Fibroblast of villous mesenchyme (primary cell): Measurements from ENCODE around the gene NOVA2. TPM values are rescaled to one million over a fixed set of nuclear protein-coding genes. Genes with fewer than 3 reads are reported as not detected.

Experiments used
- DNase-seq: peaks from one replicate; pipeline ENCODE4 v3.0.0-alpha.2; 2010; ENCODE audit warnings: low read depth
- H3K4me3 ChIP-seq: 2 replicates; pipeline ENCODE4 v1.5.1; 2011; ENCODE audit warnings: low read depth, mild to moderate bottlenecking, low read length
- total RNA-seq: library from RNA; depleted of rRNA; stranded (reverse); fragments of >200 nt; gene quantifications from 2 replicates; pipeline ENCODE4 v1.2.3, GENCODE V29; 2012
- TF ChIP-seq, protein P1 (sequence below): IDR thresholded peaks from 2 replicates; pipeline ENCODE4 v1.5.1; 2012; ENCODE audit warnings: low read depth, mild to moderate bottlenecking, low read length; ENCODE audit not compliant: insufficient read depth

Gene NOVA2
- total RNA-seq, 1 donor = not detected

DNA sequence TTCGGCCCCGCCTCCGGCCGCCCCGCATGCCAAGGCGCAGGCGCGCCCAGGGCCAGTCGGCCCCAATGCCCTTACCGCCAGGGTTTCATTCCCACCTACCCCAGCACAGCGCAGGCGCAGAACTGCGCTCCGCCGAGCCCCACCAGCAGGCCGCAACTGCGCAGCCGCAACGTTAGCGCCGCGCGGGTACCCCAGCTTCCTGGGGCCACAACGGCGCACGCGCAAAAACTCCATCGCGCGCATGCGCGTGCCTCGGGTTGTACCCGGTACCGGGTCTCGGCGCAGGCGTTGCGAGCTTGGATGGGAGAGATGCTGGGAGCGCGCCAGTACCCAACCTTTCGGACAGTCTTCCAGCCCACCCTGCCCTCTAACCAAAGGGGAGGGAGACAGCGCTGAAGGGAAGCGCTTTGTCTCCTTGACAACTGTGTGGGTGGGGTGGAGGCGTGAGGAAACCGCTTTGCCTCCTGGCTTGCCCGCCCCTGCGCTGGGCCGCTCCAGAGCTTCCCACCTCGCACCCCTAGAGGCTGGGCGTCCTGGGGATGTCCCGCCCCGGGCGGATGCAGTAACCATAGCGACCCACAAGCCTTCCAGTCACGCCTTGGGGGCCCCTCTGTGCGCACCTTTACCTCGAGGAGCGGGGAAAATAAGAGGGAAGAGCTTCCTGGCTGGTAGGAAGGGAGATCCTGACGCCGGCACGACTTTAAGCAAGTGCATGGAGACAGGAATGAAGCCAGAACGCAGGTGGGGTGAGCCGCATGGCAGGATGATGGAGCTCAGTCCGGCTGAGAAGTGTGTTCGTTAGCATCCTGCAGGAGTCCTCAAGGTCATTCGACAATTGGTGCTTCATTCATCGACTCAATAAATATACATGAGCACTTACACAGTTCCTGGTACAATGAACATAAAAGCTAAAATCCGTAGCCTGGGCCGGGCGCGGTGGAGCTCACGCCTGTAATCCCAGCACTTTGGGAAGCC lies 70.7 kb downstream of the NOVA2 start:
- peak overlapping the region; percentile 93 for H3K4me3 ChIP-seq
- TF ChIP-seq, protein P1, sequence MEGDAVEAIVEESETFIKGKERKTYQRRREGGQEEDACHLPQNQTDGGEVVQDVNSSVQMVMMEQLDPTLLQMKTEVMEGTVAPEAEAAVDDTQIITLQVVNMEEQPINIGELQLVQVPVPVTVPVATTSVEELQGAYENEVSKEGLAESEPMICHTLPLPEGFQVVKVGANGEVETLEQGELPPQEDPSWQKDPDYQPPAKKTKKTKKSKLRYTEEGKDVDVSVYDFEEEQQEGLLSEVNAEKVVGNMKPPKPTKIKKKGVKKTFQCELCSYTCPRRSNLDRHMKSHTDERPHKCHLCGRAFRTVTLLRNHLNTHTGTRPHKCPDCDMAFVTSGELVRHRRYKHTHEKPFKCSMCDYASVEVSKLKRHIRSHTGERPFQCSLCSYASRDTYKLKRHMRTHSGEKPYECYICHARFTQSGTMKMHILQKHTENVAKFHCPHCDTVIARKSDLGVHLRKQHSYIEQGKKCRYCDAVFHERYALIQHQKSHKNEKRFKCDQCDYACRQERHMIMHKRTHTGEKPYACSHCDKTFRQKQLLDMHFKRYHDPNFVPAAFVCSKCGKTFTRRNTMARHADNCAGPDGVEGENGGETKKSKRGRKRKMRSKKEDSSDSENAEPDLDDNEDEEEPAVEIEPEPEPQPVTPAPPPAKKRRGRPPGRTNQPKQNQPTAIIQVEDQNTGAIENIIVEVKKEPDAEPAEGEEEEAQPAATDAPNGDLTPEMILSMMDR = no peak
- DNase-seq = peak; percentile 97

DNA sequence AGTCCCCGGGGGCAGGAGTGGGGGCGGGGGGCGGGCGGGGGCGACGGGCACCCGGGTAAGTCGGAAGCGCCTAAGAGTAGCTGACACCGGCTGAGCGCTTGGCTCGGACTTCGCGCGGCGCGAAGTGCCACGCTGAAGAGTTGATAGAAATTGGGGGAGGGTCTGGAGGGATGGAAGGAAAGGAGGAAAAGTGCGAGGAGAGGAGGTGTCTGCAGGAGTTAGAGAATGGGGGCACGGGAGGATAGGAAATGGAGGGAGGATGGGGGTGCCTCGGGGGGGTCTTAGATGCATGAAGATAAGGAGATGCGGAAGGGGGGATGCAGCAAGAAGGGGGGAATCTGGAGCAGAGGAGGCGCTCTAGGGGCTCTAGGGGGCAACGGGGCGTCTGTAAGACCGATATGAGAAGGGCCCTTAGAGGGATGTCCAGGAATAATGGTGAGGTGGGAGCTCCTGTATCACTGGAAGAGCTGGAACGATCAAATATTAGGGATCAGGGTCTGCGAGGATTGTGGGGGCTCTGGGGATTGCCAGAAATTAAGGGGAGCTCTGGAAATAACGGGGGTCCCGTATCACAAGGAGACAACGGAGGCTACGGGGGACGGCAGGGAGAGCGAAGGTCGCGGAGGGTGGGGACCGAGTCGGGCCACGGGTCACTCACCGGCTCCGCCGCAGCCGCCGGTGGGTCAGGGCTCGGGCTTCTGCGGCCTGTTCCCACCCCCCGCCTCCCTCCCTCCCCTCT lies 71.6 kb downstream of the NOVA2 start, which contains the start of gene MYPOP:
TSS of gene MYPOP (minus strand) at position 702 of the 739 bp plus-strand sequence. CDS start 840 bp downstream, outside the sequence.
- no peak for DNase-seq
- H3K4me3 ChIP-seq = peak within 1 kb of the TSS; percentile 93
- TF ChIP-seq, protein P1 = no peak

DNA sequence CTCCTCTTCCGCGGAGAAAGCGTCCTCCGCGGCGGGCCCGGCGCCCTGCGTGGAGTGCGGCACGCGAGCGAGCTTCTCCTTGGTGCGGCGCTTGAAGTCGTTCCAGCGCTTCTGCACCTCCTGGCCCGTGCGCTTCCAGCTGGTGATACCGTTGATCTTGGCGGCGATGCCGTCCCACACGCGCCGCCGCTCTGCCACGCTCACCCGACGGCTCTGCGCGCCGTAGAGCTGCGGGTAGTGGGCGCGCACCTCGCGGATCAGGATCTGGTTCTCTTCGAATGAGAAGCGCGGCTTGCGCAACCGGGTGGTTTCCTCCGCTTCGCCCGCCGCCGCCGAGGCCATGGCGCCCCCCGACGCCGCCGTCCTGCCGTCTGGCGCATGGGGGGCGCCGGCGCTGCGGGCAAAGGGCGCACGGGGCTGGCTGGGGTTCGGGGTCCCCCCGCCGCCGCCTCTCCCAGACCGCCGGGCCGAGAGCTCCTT lies 72.2 kb downstream of the NOVA2 start:
- TF ChIP-seq, protein P1 = no peak
- peak; percentile 66 for DNase-seq
- peak overlapping the region; percentile 93 for H3K4me3 ChIP-seq

DNA sequence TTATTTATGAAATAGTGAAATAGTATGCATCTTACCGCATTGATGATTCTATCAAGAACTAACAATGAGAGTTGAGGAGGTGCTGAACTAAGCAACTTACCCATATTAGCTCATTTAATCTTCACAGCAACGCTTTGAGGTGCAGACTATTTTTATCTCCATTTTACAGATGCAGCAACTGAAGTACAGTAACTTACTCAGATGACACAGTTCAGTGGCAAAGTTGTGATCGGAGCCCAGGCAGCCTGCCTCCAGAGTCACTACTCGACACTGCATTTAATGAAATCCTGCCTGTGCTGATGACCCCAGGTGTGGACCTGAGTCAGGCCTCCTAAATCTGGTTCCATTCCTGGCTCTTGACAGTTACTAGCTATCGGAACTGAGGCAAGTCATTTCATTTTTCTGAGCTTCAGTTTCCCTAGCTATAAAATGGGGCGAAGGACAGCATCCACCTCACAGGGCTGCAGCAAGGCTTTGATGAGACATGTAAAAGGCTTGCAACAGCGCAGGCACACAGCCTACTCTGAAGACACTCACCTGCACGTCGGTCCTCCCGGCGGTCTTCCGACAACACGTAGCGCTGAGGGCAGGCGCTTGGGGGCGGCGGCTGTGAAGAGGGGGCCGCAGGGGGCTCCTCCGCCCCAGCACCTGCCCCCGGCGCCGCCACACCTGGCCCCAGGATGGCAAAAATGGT lies 72.8 kb downstream of the NOVA2 start:
- peak overlapping the region; percentile 93 for H3K4me3 ChIP-seq
- DNase-seq = no peak
- TF ChIP-seq, protein P1 = no peak

DNA sequence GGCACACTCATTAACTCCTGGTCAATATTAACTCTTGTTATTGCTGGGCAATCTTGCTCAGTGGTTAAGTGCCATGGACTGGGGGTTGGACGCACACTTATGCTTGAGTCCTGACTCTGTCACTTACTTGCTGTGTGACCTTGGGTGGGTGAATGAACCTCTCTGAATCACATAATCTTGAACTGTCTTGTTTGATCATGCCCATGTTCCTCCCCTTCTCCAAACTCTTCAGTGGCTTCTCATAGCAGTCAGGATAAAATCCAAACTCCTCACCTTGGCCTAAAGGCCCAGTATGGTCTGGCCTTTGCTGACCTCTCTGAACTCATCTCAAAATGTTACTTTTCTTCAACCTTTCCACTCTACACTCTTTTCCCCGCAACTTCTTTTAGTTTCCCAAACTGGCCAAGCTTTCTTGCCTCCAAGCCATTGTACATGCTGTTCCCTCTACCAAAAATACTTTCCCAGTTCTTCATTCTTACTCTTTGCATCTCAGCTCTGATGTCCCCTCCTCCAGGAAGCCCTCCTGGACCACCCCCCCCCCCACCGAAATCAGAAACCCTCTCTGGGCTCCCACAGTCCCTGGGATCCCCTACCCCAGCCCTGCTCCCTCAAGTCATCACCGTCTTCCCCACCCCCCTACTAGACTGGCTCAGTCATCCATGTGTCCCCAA lies 73.6 kb downstream of the NOVA2 start:
- TF ChIP-seq, protein P1 = no peak
- no peak overlapping the region for H3K4me3 ChIP-seq
- no peak for DNase-seq

DNA sequence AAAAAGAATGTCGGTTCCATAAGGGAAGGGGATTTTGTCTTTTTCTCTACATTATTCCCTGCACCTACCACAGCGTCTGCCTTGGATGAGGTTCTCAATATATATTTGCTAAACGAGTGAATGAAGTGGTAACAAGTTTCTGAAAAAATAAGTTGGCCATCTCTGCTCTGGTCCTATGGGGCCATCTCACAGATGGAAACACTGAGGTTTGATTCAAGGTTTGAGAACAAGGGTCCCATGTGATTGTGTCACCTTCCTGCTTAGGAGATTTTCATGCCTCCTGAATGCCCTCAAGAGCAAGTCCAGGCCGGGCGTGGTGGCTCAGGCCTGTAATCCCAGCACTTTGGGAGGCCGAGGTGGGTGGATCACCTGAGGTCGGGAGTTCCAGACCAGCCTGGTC lies 74.4 kb downstream of the NOVA2 start:
- no peak for DNase-seq
- TF ChIP-seq, protein P1 = no peak
- no peak overlapping the region for H3K4me3 ChIP-seq
